Activated T-helper 2 cell treated with anti-CD3 and anti-CD28 coated beads, Interferon-gamma antibody, Interleukin-2, Interleukin-4, amounts not matched to agents 10 μg/mL and 5 μg/mL and 100 μg/mL, durations not matched to agents 14 hours and 24 hours and 36 hours (primary cell): Measurements from ENCODE around the gene PRORP. TPM values are rescaled to one million over a fixed set of nuclear protein-coding genes. Genes with fewer than 3 reads are reported as not detected.

ENCODE experiments used
- DNase-seq: peaks from one replicate; pipeline ENCODE4 v3.0.0; 2021; ENCODE audit warnings: low spot score
- H3K27ac Mint-ChIP-seq: one replicate; pipeline ENCODE4 v1.8.0; 2021; ENCODE audit warnings: mixed read lengths
- H3K27me3 Mint-ChIP-seq: one replicate; pipeline ENCODE4 v1.8.0; 2021; ENCODE audit warnings: low read depth, mixed read lengths
- H3K36me3 Mint-ChIP-seq: one replicate; pipeline ENCODE4 v1.8.0; 2021; ENCODE audit warnings: low read depth, mixed read lengths
- H3K4me1 Mint-ChIP-seq: one replicate; pipeline ENCODE4 v1.8.0; 2021; ENCODE audit warnings: low read depth, mixed read lengths
- H3K4me3 Mint-ChIP-seq: one replicate; pipeline ENCODE4 v1.8.0; 2021; ENCODE audit warnings: low read depth, mild to moderate bottlenecking, moderate library complexity, mixed read lengths
- H3K9me3 Mint-ChIP-seq: one replicate; pipeline ENCODE4 v1.8.0; 2021; ENCODE audit warnings: mixed read lengths
- intact Hi-C: fragments of 100-400 bp; cut with micrococcal nuclease; formaldehyde crosslinking; loops from one replicate; pipeline ENCODE4 v1.15.1; 2023
- total RNA-seq: library from RNA; stranded (reverse); gene quantifications from 2 replicates; pipeline ENCODE4 v1.2.3, GENCODE V29; 2022

The PRORP gene
- total RNA-seq, 1 donor from 2014 or later = 37.0 TPM

DNA sequence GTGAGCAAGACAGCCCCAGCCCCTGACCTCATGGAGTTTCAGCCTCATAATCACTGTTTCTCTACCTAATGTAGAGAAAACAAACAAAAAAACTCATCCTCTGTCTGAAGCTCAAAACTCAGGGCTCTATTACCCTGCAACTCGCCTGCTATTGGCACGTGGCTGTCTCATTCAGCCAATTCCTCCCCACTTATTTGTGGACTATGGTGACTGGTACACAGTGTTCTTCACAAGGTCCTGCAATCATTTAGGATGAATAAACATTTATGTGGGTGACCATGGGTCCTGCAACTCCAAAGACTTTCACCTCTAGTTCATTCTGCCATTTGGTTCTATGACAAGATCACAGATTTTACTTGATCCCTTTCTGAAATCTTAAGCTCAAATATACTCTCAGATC is 5.2 kb upstream of the PRORP start:
- Mint-ChIP-seq H3K27me3 (no peaks in the 10 kb centered on the region), H3K9me3 (no peaks in the 10 kb centered on the region), H3K4me1 (peaks cover 20% of the 10 kb centered on the region), H3K36me3 (peaks cover 51% of the 10 kb centered on the region), H3K4me3 (no peak overlapping the region), H3K27ac (no peak overlapping the region)
- no peak for DNase-seq
- intact Hi-C loops = no loop called here

DNA sequence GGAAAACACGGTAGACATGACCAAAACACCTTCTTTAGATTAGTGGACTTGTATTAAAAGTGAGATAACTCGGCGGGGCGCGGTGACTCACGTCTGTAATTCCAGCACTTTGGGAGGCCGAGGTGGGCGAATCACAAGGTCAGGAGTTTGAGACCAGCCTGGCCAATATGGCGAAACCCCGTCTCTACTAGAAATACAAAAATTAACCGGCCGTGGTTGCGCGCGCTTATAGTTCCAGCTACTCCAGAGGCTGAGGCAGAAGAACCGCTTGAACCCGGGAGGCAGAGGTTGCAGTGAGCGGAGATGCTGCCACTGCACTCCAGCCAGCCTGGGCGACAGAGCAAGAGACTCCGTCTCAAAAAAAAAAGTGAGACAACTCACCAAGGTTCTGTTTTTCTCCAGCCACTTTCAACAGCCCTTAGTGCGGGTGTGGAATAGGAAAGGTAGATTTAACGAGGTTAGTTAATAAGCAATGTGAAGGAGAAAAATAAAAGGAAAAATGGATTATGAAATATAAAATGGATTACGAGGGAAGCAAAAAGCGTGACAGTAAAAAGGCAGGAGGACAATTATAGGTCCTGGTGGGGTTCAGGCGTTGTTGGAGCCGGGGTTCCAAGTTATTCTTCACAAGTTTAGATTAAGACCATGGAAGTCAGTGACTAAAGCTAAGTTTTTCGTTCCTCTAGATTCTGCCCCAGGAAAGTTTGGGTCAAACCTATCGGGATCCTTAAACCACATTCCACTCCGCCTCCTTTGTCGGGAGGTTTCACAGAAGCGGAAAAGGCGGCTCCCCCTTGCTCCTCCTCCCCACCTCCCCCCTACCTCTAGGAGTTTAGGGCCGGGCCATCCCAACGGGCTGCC is 1.1 kb upstream of the PRORP start:
- intact Hi-C loops = loop anchor here (5.0 to 10.0 kb wide), 3 partner anchors 249 to 686 kb away; partner anchors contain the start of genes RALGAPA1 and SNX6
- peak overlapping the region; percentile 96 for H3K4me3 Mint-ChIP-seq
- H3K36me3 Mint-ChIP-seq = peaks cover 31% of the 10 kb centered on the region
- peaks cover 43% of the 10 kb centered on the region for H3K4me1 Mint-ChIP-seq
- no peaks in the 10 kb centered on the region for H3K9me3 Mint-ChIP-seq
- no peak for DNase-seq
- H3K27ac Mint-ChIP-seq = peak overlapping the region; percentile 100
- H3K27me3 Mint-ChIP-seq = no peaks in the 10 kb centered on the region

DNA sequence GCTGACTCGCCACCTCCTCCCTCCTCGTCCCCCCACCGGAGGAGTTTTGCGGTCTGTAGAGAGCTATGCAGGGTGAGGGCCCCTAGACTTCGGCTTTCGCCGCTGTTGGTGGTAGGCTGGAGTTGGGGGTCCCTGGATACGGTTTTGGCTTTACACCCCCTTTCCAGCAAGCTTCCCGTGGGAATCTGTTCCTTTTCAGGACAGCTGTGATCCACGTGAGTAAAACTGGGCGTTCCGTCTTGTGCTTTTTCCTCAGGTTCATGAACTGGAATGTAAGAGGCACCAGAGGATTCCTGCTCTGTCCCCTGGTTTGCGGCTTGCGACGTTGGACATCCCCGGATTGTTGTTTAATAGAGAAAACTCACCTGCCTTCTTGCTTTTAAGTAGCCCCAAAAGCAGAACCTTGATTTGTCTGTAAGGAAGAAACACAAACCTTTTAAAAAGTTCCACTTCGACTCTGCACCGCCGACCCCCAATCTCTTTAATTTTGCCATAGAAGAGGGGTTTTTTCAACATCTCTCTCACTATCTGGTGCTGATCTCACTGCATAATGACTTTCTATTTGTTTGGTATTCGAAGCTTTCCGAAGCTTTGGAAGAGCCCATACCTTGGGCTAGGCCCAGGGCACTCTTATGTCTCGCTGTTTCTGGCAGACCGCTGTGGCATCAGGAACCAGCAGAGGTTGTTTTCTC is 490 bp downstream of the PRORP start:
- Mint-ChIP-seq H3K36me3 (peaks cover 27% of the 10 kb centered on the region), H3K27me3 (no peaks in the 10 kb centered on the region), H3K9me3 (no peaks in the 10 kb centered on the region), H3K27ac (peak overlapping the region; percentile 100), H3K4me1 (peaks cover 37% of the 10 kb centered on the region), H3K4me3 (peak overlapping the region; percentile 96)
- intact Hi-C loops = loop anchor here (1.0 to 10.0 kb wide), 8 partner anchors 77 to 684 kb away; partner anchors contain the start of genes FAM177A1, NFKBIA, PSMA6 and RALGAPA1
- no peak for DNase-seq

DNA sequence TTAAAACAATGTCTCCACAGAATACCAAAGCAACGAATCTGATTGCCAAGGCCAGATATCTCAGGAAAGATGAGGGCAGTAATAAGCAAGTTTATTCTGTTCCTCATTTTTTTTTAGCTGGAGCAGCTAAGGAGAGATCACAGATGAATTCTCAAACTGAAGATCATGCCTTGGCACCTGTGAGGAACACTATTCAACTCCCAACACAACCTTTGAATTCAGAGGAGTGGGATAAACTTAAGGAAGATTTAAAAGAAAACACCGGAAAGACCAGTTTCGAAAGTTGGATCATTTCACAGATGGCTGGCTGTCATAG is 994 bp downstream of the PRORP start:
- Mint-ChIP-seq H3K4me1 (peaks cover 38% of the 10 kb centered on the region), H3K4me3 (peak overlapping the region; percentile 96), H3K27me3 (no peaks in the 10 kb centered on the region), H3K27ac (peak overlapping the region; percentile 100), H3K9me3 (no peaks in the 10 kb centered on the region), H3K36me3 (peaks cover 32% of the 10 kb centered on the region)
- intact Hi-C loops = loop anchor here (2.0 to 10.0 kb wide), 4 partner anchors 251 to 684 kb away; partner anchors contain the start of genes NFKBIA, RALGAPA1 and SNX6
- DNase-seq = no peak

DNA sequence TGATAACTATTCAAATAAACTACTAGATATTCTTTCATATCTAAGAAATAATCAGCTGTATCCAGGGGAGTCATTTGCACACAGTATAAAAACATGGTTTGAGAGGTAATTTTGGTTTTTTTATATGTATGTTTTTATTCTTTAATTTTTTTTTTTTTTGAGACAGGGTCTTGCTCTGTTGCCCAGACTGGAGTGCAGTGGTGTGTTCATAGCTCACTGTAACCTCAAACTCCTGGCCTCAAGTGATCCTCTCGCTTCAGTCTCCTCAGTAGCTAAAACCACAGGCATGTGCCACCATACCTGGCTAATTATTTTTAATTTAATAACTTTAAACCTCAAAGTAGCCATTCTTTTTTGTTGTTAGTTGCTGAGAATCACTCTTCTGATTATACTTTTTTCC is 1.8 kb downstream of the PRORP start:
- H3K27me3 Mint-ChIP-seq = no peaks in the 10 kb centered on the region
- peak overlapping the region; percentile 96 for H3K4me3 Mint-ChIP-seq
- DNase-seq = no peak
- no peak overlapping the region for H3K27ac Mint-ChIP-seq
- H3K36me3 Mint-ChIP-seq = peaks cover 39% of the 10 kb centered on the region
- peaks cover 42% of the 10 kb centered on the region for H3K4me1 Mint-ChIP-seq
- intact Hi-C loops = loop anchor here (5.0 to 10.0 kb wide), 3 partner anchors 252 to 683 kb away; partner anchors contain the start of genes RALGAPA1 and SNX6
- H3K9me3 Mint-ChIP-seq = no peaks in the 10 kb centered on the region

DNA sequence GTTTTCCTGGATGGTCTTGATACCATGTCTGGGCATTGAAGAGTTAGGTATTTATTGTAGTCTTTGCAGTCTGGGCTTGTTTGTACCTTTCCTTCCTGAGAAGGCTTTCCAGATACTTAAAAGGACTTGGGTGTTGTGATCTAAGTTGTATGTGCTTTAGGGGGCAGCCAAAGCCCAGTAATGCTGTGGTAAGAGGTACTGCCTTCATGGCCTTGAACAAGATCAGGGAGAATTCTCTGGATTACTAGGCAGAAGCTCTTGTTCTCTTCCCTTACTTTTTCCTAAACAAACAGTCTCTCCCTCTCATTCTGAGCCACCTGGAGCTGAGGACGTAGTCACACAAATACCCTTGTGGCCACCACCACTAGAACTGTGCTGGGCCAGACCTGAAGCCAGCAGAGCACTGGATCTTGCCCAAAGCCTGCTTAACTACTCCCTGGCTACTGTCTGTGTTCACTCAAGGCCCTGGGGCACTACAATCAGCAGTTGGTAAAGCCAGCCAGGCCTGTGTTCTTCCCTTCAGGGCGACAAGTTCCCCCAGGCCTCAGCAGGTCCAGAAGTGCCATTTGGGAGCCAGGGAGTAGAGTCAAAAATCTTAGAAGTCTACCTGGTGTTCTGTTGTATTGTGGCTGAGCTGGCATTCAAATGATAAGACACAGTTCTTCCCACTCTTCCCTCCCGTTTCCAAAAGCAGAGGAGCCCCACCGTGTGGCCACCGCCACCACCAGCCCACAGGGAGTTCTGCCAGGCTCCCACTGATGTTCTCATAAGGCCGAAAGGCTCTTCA is 11.4 kb downstream of the PRORP start:
- H3K27me3 Mint-ChIP-seq = no peaks in the 10 kb centered on the region
- peaks cover 12% of the 10 kb centered on the region for H3K4me1 Mint-ChIP-seq
- H3K27ac Mint-ChIP-seq = peak overlapping the region; percentile 9
- no peak for DNase-seq
- H3K36me3 Mint-ChIP-seq = peaks cover 68% of the 10 kb centered on the region
- intact Hi-C loops = no loop called here
- H3K9me3 Mint-ChIP-seq = peaks cover 8% of the 10 kb centered on the region
- H3K4me3 Mint-ChIP-seq = no peak overlapping the region

DNA sequence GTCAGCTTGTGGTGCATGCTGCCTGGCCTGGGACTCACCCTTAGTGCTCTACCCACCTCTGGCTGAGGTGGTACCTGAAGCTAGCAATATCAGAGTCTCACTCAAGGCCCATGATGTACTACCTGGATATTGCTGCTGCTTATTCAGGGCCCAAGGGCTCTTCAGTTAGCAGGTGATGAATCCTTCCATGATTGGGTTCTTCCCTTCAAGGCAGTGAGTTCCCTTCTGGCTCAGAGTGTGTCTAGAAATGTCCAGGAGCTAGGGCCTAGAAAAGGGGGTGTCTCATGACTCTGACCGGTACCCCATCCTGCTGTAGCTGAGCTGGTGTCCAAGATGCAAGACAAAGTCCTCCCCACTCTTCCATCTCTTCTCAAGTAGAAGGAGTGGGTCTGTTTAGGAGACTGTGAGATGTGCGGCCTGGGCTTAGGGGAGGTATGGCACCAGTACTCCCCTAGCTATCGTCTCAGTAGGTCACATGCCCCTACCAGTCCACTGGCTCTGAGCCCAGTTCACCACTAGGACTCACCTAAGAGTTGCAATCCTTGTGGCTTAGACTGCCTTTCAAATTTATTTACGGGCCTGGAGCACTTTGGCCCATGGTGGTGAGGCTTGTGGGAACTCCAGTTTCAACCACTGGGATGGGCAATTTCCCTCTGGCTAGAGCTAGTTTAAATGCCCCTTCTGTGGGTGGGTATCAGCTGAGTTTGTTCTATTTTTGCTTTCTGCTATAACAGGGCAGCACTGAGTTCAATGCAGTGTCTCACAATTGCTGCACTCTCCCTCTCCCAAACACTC is 12.2 kb downstream of the PRORP start:
- intact Hi-C loops = no loop called here
- Mint-ChIP-seq H3K36me3 (peaks cover 64% of the 10 kb centered on the region), H3K27ac (no peak overlapping the region)

DNA sequence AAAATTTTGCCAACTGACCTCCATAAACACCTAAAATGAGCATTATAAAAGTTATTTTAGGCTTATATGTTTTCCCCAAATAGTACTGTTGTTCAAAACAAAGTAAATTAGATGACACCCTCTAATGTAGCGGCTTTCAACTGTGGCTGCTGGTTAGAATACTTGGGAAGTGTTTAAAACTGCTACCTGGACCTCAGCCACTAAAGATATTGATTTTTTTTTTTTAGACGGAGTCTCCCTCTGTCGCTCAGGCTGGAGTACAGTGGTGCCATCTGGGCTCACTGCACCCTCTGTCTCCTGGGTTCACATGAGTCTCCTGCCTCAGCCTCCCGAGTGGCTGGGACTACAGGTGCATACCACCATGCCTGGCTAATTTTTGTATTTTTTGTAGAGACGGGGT is 16.2 kb downstream of the PRORP start:
- Mint-ChIP-seq H3K4me1 (peaks cover 21% of the 10 kb centered on the region), H3K4me3 (no peak overlapping the region), H3K27me3 (no peaks in the 10 kb centered on the region), H3K36me3 (peaks cover 47% of the 10 kb centered on the region), H3K9me3 (peaks cover 1% of the 10 kb centered on the region), H3K27ac (no peak overlapping the region)
- no peak for DNase-seq
- intact Hi-C loops = no loop called here

More for the DNA sequence above, 12.2 kb downstream of the PRORP start:
- no peak for DNase-seq
- Mint-ChIP-seq H3K27me3 (no peaks in the 10 kb centered on the region), H3K9me3 (peaks cover 8% of the 10 kb centered on the region), H3K4me3 (no peak overlapping the region), H3K4me1 (peaks cover 11% of the 10 kb centered on the region)

DNA sequence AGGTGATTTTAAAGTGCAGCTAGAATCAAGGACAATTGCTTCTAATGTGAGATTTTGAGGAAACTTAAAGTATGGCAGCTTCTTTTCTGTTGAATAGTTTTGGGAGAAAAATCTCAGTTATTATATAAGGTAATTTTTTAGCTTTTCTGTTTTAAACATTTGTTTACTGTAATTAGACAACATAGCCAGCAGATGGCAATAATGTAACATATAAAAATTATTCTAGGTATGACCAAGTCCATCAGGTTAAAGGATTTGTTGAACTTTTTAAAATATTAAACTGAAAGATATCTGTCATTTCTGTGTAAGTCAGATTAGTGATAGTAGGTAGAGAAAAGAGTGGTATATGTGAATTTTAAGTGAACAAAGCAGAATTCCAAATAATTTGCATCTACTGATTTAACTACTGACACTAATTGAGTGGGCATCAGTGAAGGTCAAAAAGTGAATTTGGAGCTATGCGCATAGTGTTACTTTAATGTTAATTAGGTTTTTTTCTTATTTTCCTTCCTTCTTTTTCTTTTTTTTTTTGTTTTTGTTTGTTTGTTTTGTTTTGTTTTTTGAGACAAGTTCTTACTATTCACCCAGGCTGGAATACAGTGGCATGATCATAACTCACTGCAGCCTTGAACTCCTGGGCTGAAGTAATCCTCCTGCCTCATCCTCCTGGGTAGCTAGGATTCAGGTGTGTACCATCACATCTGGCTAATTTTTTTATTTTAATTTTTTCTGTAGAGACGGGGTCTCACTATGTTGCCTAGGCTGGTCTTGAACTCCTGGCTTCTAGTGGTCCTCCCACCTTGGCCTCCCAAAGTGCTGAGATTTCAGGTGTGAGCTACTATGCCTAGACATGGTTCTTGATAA is 18.6 kb downstream of the PRORP start:
- no peak overlapping the region for H3K4me3 Mint-ChIP-seq
- H3K36me3 Mint-ChIP-seq = peaks cover 29% of the 10 kb centered on the region
- intact Hi-C loops = loop anchor here (1.0 to 5.0 kb wide), 5 partner anchors 61 to 546 kb away; no protein-coding TSS in a partner anchor
- peaks cover 21% of the 10 kb centered on the region for H3K4me1 Mint-ChIP-seq
- H3K27ac Mint-ChIP-seq = no peak overlapping the region
- no peaks in the 10 kb centered on the region for H3K9me3 Mint-ChIP-seq
- H3K27me3 Mint-ChIP-seq = no peaks in the 10 kb centered on the region
- DNase-seq = no peak

DNA sequence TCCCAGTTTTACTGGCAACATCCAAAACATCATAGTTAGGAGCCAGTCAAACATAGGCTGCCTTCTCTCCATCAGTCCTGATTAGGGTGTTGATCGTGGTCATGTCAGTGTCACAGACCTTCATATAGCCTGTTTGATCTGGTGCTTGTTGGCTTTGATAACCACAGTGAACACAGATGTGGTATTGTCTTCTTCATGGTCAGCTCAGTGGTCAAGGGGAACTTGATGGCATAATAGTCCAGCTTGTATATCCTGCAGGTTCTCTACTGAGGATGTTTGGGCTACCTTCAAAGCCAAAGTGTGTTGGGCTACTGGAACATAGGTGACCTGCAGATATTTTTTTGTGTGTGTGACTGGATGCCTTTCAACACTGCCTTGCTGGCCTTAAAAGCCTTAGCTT is 21.7 kb downstream of the PRORP start:
- DNase-seq = no peak
- Mint-ChIP-seq H3K4me1 (peaks cover 10% of the 10 kb centered on the region), H3K4me3 (no peak overlapping the region), H3K27ac (no peak overlapping the region), H3K27me3 (no peaks in the 10 kb centered on the region), H3K9me3 (no peaks in the 10 kb centered on the region), H3K36me3 (peaks cover 22% of the 10 kb centered on the region)
- intact Hi-C loops = loop anchor here (5.0 kb wide), 3 partner anchors 58 to 543 kb away; no protein-coding TSS in a partner anchor

DNA sequence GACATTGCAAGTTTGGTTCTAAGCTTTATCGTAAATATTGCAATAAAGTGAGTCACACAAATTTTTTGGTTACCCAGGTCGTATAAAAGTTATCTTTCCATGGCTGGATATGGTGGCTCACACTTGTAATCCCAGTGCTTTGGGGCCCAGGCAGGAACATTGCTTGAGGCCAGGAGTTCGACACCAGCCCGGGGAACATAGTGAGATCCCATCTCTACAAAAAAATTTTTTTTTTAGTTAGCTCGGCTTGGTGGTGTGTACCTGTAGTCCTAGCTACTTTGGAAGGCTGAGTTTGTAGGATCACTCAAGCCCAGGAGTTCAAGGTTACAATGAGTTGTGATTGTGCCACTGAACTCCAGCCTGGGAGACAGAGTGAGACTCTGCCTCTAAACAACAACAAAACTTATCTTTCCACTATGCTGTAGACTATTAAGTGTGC is 24.4 kb downstream of the PRORP start:
- peaks cover 21% of the 10 kb centered on the region for H3K36me3 Mint-ChIP-seq
- peaks cover 8% of the 10 kb centered on the region for H3K4me1 Mint-ChIP-seq
- H3K9me3 Mint-ChIP-seq = no peaks in the 10 kb centered on the region
- H3K27ac Mint-ChIP-seq = no peak overlapping the region
- DNase-seq = no peak
- no peaks in the 10 kb centered on the region for H3K27me3 Mint-ChIP-seq
- no peak overlapping the region for H3K4me3 Mint-ChIP-seq
- intact Hi-C loops = no loop called here
